Mammary epithelial cell (primary cell): ENCODE data around the gene DENND5A.

Experiments
- EZH2 ChIP-seq: IDR thresholded peaks from 2 replicates; pipeline ENCODE4 v1.6.1; 2012; ENCODE audit warnings: low read length, inconsistent platforms, borderline replicate concordance
- TF ChIP-seq, protein P1 (sequence below), 2 donors: IDR thresholded peaks in 1 of 2; conservative IDR thresholded peaks in 1 of 2; 2 replicates each; pipeline ENCODE4 v1.5.1; 2011 to 2012; ENCODE audit warnings: inconsistent platforms in 2 of 2, low read length in 2 of 2, mild to moderate bottlenecking in 2 of 2, control low read depth in 1 of 2, low read depth in 1 of 2; ENCODE audit not compliant: insufficient read depth in 1 of 2; ENCODE audit errors: extremely low read depth in 1 of 2

DNA sequence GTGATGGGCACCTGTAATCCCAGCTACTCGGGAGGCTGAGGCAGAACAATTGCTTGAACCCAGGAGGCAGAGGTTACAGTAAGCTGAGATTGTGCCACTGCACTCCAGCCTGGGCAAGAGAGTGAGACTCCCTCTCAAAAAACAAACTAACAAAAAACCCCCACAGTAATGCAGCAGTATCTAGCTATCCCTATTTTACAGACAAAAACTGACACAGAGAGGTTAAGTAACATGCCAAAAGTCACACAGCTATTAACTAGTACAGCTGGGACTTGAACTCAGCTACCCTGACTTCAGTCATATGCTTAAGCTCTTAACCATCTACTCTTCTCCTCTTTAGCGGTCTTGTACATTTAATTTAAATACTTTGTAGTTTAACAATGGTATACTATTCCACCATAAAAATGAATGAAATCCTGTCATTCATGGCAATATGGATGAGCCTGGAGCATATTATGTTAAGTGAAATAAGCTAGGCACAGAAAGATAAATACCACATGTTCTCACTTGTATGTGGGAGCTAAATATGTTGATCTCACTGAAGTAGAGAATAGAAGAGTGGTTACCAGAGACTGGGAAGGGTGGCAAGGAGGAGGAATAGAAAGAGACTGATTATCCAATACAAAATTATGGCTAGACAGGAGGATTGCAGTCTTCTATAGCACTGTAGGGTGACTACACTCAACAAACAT lies 82.8 kb downstream of the DENND5A start:
- TF ChIP-seq, protein P1, sequence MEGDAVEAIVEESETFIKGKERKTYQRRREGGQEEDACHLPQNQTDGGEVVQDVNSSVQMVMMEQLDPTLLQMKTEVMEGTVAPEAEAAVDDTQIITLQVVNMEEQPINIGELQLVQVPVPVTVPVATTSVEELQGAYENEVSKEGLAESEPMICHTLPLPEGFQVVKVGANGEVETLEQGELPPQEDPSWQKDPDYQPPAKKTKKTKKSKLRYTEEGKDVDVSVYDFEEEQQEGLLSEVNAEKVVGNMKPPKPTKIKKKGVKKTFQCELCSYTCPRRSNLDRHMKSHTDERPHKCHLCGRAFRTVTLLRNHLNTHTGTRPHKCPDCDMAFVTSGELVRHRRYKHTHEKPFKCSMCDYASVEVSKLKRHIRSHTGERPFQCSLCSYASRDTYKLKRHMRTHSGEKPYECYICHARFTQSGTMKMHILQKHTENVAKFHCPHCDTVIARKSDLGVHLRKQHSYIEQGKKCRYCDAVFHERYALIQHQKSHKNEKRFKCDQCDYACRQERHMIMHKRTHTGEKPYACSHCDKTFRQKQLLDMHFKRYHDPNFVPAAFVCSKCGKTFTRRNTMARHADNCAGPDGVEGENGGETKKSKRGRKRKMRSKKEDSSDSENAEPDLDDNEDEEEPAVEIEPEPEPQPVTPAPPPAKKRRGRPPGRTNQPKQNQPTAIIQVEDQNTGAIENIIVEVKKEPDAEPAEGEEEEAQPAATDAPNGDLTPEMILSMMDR (conservative IDR thresholded peaks at IDR 0.05 in 1 of 2, IDR thresholded peaks at IDR 0.05 in 1 of 2; ENCODE audit: extremely low read depth in 1 of 2, insufficient read depth in 1 of 2, low read depth in 1 of 2, low read length in 2 of 2) = no peak
- TF ChIP-seq EZH2 = no peak
